ENCODE data around the gene ADGRB3. TPM values are rescaled to one million over a fixed set of nuclear protein-coding genes. Genes with fewer than 3 reads are reported as not detected.

Gene ADGRB3
- total RNA-seq, 2 donors from 2014 or later, result not detected

GRCh38 chr6:68637782-68638181, 2.7 kb downstream of the ADGRB3 start:
- ATAC-seq (no peak), DNase-seq (no peak)
- H3K9me3 ChIP-seq (ENCODE audit: control insufficient read depth, low read length, poor library complexity, severe bottlenecking), result no peaks in the 10 kb centered on the region
- peaks cover 66% of the 10 kb centered on the region for H3K27me3 Mint-ChIP-seq
- no peaks in the 10 kb centered on the region for H3K36me3 Mint-ChIP-seq (ENCODE audit: low read depth)
- H3K27ac Mint-ChIP-seq, result no peak overlapping the region
- H3K4me3 Mint-ChIP-seq, result no peak overlapping the region
- peaks cover 30% of the 10 kb centered on the region for H3K4me1 Mint-ChIP-seq

- H3K9me3 ChIP-seq (ENCODE audit: control insufficient read depth, low read length, poor library complexity, severe bottlenecking), result no peaks in the 10 kb centered on the region
- no peaks in the 10 kb centered on the region for H3K36me3 Mint-ChIP-seq (ENCODE audit: low read depth)
- no peak overlapping the region for H3K27ac Mint-ChIP-seq
- DNase-seq (no peak), ATAC-seq (no peak)
- peaks cover 30% of the 10 kb centered on the region for H3K4me1 Mint-ChIP-seq
- no peak overlapping the region for H3K4me3 Mint-ChIP-seq
- peaks cover 63% of the 10 kb centered on the region for H3K27me3 Mint-ChIP-seq
These were observed 3.3 kb downstream of the ADGRB3 start for GRCh38 chr6:68638230-68638900.

- Mint-ChIP-seq H3K4me3 (no peak overlapping the region), H3K36me3 (ENCODE audit: low read depth) (no peaks in the 10 kb centered on the region), H3K27ac (no peak overlapping the region), H3K27me3 (peaks cover 57% of the 10 kb centered on the region), H3K4me1 (peaks cover 24% of the 10 kb centered on the region)
- no peaks in the 10 kb centered on the region for H3K9me3 ChIP-seq (ENCODE audit: control insufficient read depth, low read length, poor library complexity, severe bottlenecking)
- DNase-seq (no peak), ATAC-seq (no peak)
These were observed 4.1 kb downstream of the ADGRB3 start for GRCh38 chr6:68639211-68639610.

DNA sequence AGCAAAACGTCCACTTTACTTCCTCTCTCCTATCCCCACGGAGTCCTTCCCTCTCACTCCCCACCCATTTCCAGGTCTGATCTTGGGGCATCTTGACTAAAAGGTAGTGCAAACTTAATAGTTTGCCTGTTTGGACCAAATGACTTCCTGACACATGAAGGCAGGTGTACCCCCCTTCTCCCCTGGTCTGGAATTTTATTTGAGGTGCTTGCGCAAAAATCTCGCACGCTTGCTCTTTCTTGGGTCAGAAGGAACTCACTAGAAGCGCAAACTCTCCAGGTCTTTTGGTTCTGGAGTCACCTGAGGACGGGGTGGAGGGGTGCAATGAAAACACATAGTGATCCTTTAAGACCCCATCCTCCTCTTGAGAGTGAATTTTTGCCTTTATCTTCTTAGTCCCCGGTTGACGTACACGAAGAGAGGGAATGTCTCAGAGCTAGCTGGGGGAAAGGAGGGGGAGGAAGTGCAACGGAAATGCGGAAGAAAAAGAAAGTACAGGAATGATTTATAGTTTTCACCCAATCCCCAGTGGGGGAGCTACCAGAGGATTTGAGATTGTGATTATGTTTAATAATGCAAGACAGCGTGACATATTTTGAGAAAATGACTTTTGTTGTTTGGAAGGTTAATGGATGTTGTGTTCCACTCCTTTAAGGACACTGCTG, 4.9 kb downstream of the ADGRB3 start:
- DNase-seq (no peak), ATAC-seq (no peak)
- Mint-ChIP-seq H3K4me1 (peaks cover 19% of the 10 kb centered on the region), H3K36me3 (ENCODE audit: low read depth) (no peaks in the 10 kb centered on the region), H3K27ac (no peak overlapping the region), H3K4me3 (peak overlapping the region; percentile 52), H3K27me3 (peaks cover 53% of the 10 kb centered on the region)
- no peaks in the 10 kb centered on the region for H3K9me3 ChIP-seq (ENCODE audit: control insufficient read depth, low read length, poor library complexity, severe bottlenecking)

DNA sequence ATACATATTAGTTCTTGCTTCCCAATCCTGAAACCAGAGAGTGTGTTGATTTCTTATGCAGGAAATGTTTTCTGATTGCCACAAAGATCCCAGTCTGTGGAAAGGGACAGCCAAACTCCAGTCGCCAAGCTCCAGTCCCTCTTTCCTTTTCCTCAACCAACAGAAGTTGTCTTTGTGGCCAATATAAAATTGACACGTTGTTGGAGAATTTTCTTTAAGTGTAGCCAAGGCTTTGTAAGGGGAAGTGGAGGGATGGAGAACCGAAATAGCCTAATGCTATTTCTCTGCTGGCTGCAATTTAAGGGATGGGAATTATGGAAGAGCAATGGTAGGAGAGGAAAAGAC, 5.4 kb downstream of the ADGRB3 start:
- Mint-ChIP-seq H3K4me3 (peak overlapping the region; percentile 52), H3K36me3 (ENCODE audit: low read depth) (no peaks in the 10 kb centered on the region), H3K27me3 (peaks cover 52% of the 10 kb centered on the region), H3K4me1 (peaks cover 16% of the 10 kb centered on the region), H3K27ac (no peak overlapping the region)
- H3K9me3 ChIP-seq (ENCODE audit: control insufficient read depth, low read length, poor library complexity, severe bottlenecking), result no peaks in the 10 kb centered on the region
- ATAC-seq, result no peak
- DNase-seq, result no peak

GRCh38 chr6:68641172-68641571, 6.1 kb downstream of the ADGRB3 start:
- no peak for ATAC-seq
- H3K27me3 Mint-ChIP-seq, result peaks cover 49% of the 10 kb centered on the region
- no peaks in the 10 kb centered on the region for H3K36me3 Mint-ChIP-seq (ENCODE audit: low read depth)
- peaks cover 10% of the 10 kb centered on the region for H3K4me1 Mint-ChIP-seq
- DNase-seq, result no peak
- no peak overlapping the region for H3K27ac Mint-ChIP-seq
- H3K4me3 Mint-ChIP-seq, result no peak overlapping the region
- no peaks in the 10 kb centered on the region for H3K9me3 ChIP-seq (ENCODE audit: control insufficient read depth, low read length, poor library complexity, severe bottlenecking)

GRCh38 chr6:68642081-68642480, 7.0 kb downstream of the ADGRB3 start:
- ATAC-seq (no peak), DNase-seq (no peak)
- Mint-ChIP-seq H3K27ac (no peak overlapping the region), H3K27me3 (peaks cover 42% of the 10 kb centered on the region), H3K36me3 (ENCODE audit: low read depth) (no peaks in the 10 kb centered on the region), H3K4me1 (peaks cover 8% of the 10 kb centered on the region), H3K4me3 (no peak overlapping the region)
- H3K9me3 ChIP-seq (ENCODE audit: control insufficient read depth, low read length, poor library complexity, severe bottlenecking), result no peaks in the 10 kb centered on the region

- Mint-ChIP-seq H3K4me1 (peaks cover 6% of the 10 kb centered on the region), H3K27me3 (peaks cover 36% of the 10 kb centered on the region), H3K36me3 (ENCODE audit: low read depth) (no peaks in the 10 kb centered on the region), H3K27ac (no peak overlapping the region), H3K4me3 (no peak overlapping the region)
- ATAC-seq (no peak), DNase-seq (no peak)
- no peaks in the 10 kb centered on the region for H3K9me3 ChIP-seq (ENCODE audit: control insufficient read depth, low read length, poor library complexity, severe bottlenecking)
These were observed 7.9 kb downstream of the ADGRB3 start for GRCh38 chr6:68642977-68643376.

DNA sequence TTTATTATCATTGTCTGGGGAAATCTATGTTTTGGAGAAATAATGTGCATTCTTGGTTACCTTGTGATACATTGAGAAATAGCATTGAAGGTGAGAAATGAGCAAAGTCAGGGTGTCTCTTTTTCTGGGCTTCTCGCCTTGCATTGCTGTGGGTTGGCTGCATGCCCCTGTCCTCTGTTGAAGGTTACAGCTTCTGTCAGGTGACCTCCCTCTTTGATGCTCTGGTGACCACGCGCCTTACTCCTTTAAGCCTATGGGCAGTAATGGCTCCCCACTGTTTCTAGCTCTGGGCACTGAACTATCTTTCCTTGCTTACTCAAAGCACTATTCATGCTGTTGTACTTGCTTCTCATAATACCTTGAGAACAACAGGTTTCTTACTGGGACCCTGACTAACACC, 14.6 kb downstream of the ADGRB3 start:
- Mint-ChIP-seq H3K27ac (no peak overlapping the region), H3K4me1 (no peaks in the 10 kb centered on the region), H3K36me3 (ENCODE audit: low read depth) (no peaks in the 10 kb centered on the region), H3K27me3 (peaks cover 4% of the 10 kb centered on the region), H3K4me3 (no peak overlapping the region)
- ATAC-seq (no peak), DNase-seq (no peak)
- H3K9me3 ChIP-seq (ENCODE audit: control insufficient read depth, low read length, poor library complexity, severe bottlenecking), result no peaks in the 10 kb centered on the region

DNA sequence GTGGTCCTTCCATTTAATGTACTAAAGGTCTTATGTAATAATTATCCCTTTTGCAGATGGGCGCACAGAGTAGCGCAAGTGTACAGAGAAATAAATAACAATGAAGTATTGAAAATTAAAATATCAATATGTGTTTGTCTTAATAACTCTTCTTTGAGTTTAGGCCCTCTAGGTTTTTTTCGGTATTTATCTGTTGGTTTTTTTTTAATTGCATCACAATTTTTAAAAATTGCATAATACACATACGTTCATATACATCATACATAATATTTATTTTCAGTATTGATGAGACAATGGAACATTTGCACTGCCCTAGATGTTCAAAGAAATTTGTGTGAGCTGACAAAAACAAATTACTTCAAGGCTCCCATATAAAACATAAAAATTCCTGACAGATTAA, 15.1 kb downstream of the ADGRB3 start:
- no peaks in the 10 kb centered on the region for H3K9me3 ChIP-seq (ENCODE audit: control insufficient read depth, low read length, poor library complexity, severe bottlenecking)
- Mint-ChIP-seq H3K4me3 (no peak overlapping the region), H3K27ac (no peak overlapping the region), H3K36me3 (ENCODE audit: low read depth) (no peaks in the 10 kb centered on the region), H3K4me1 (no peaks in the 10 kb centered on the region), H3K27me3 (peaks cover 4% of the 10 kb centered on the region)
- DNase-seq (no peak), ATAC-seq (no peak)

DNA sequence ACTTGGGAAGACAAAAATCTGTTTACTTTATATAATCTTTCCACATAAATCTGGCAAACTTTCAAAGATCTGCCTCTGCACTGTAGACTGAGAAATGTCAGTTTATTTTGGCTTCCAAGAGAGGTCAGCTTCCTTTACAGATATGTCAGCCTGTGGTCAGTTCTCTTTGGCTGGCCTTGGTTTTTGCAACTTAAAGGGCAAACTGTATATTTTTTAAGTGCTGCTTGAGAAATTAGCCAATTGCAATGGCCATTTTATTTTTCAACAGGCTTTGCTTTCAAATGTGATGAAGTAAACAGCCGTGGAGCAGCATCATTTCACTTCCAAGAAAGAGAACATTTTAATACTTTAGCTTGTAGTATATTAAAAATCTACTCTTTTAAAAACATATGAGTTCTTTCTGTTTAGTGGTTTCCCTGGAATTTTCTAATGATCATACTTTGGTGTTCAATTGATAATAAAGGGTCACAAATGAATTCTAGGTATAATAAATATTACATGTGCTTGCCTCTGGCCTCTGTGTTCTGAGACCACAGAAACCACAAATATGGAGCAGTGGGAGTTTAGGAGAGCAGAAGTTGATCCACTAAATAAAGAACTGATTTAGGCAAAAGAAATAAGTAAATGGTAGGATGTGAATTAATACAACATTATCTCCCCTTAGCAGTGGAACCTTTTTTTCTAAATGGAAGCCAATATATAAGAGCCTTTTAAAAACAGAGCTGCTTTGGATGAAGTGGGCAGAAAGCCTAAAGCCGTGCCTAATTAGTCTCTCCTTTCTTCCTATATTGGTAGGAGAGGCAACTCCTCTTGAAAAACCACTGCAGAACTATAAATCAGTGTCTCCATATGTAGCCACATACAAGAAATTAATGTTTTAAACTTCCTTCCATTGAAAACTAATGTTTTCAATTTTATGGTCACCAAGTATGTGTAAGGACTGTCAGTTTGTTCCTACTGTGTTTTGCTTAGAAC, 16.2 kb downstream of the ADGRB3 start:
- no peaks in the 10 kb centered on the region for H3K36me3 Mint-ChIP-seq (ENCODE audit: low read depth)
- H3K4me1 Mint-ChIP-seq, result no peaks in the 10 kb centered on the region

DNA sequence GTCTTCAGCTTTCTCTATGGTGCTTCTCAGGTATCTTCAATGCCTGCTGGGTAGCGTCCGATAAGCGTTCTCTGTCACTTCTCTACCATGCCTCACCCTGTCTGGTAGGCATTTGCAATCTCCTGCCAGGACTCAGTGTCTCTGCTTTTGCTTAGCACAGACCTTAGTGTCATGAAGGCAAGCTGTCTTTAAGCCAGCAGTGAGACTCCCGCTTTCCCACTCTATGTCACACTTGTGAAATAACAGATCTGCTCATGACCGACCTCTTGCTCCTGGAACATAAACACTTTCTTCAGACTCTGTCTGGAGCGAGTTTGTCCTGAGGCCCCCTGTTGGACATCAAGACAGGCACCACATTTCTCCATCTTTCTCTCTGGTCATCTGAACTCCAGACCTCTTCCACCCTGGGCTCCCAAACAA, 17.0 kb downstream of the ADGRB3 start:
- Mint-ChIP-seq H3K4me1 (no peaks in the 10 kb centered on the region), H3K27ac (no peak overlapping the region), H3K4me3 (no peak overlapping the region), H3K36me3 (ENCODE audit: low read depth) (no peaks in the 10 kb centered on the region), H3K27me3 (no peaks in the 10 kb centered on the region)
- DNase-seq, result no peak
- H3K9me3 ChIP-seq (ENCODE audit: control insufficient read depth, low read length, poor library complexity, severe bottlenecking), result no peaks in the 10 kb centered on the region
- no peak for ATAC-seq

More for the DNA sequence above, 16.2 kb downstream of the ADGRB3 start:
- no peaks in the 10 kb centered on the region for H3K27me3 Mint-ChIP-seq
- no peaks in the 10 kb centered on the region for H3K9me3 ChIP-seq (ENCODE audit: control insufficient read depth, low read length, poor library complexity, severe bottlenecking)
- H3K4me3 Mint-ChIP-seq, result no peak overlapping the region
- no peak for DNase-seq
- H3K27ac Mint-ChIP-seq, result no peak overlapping the region
- ATAC-seq, result no peak

GRCh38 chr6:68653074-68653705, 18.1 kb downstream of the ADGRB3 start:
- ATAC-seq, result no peak
- no peak for DNase-seq
- H3K36me3 Mint-ChIP-seq (ENCODE audit: low read depth), result no peaks in the 10 kb centered on the region
- no peak overlapping the region for H3K4me3 Mint-ChIP-seq
- no peaks in the 10 kb centered on the region for H3K27me3 Mint-ChIP-seq
- H3K9me3 ChIP-seq (ENCODE audit: control insufficient read depth, low read length, poor library complexity, severe bottlenecking), result no peaks in the 10 kb centered on the region
- no peaks in the 10 kb centered on the region for H3K4me1 Mint-ChIP-seq
- H3K27ac Mint-ChIP-seq, result no peak overlapping the region
